WTC11 (cell line): ENCODE results near the gene NEK3. TPM values are rescaled to one million over a fixed set of nuclear protein-coding genes. Genes with fewer than 3 reads are reported as not detected.

Experiments used
- ATAC-seq: fragments of 200-7000 bp; cut with Tn5 transposase; 2 replicates; pipeline ENCODE4 v1.10.0; 2021; ENCODE audit warnings: mild to moderate bottlenecking, moderate library complexity
- CTCF ChIA-PET: fragments of 300-600 bp; sonication (Branson Sonifier 250); formaldehyde crosslinking; loops from one replicate; lab custom pipeline; 2021; ENCODE audit warnings: antibody characterized with exemption; lab: Charles Lee
- POLR2A ChIA-PET: fragments of 350-600 bp; sonication (Branson Sonifier 250); formaldehyde crosslinking; loops from one replicate; lab custom pipeline; 2021; ENCODE audit warnings: antibody characterized with exemption; lab: Charles Lee
- DNase-seq: peaks from one replicate; pipeline ENCODE4 v3.0.0; 2021; ENCODE audit warnings: low spot score
- H3K27ac Mint-ChIP-seq: 2 replicates; pipeline ENCODE4 v1.8.0; 2021; ENCODE audit warnings: mixed read lengths
- H3K27me3 Mint-ChIP-seq: 2 replicates; pipeline ENCODE4 v1.8.0; 2021; ENCODE audit warnings: low read depth, mild to moderate bottlenecking, moderate library complexity, mixed read lengths
- H3K36me3 Mint-ChIP-seq: 2 replicates; pipeline ENCODE4 v1.8.0; 2021; ENCODE audit warnings: mixed read lengths
- H3K4me1 Mint-ChIP-seq: 2 replicates; pipeline ENCODE4 v1.8.0; 2022; ENCODE audit warnings: mixed read lengths
- H3K4me3 Mint-ChIP-seq: 2 replicates; pipeline ENCODE4 v1.8.0; 2021; ENCODE audit warnings: mild to moderate bottlenecking, moderate library complexity, mixed read lengths
- H3K9me3 Mint-ChIP-seq: 2 replicates; pipeline ENCODE4 v1.8.0; 2021; ENCODE audit warnings: mixed read lengths
- AR ChIP-seq: fragments of 250-450 bp; sonication (Bioruptor Pico); IDR thresholded peaks from 2 replicates; pipeline ENCODE4 v1.9.0; 2021; ENCODE audit warnings: mild to moderate bottlenecking
- ATF3 ChIP-seq: sonication (generic); formaldehyde crosslinking; conservative IDR thresholded peaks from 2 replicates; pipeline ENCODE4 v1.8.1; 2022; ENCODE audit warnings: mild to moderate bottlenecking, missing genetic modification reagents
- E2F4 ChIP-seq: sonication (generic); formaldehyde crosslinking; IDR thresholded peaks from 2 replicates; pipeline ENCODE4 v1.8.1; 2022; ENCODE audit warnings: low read depth, mild to moderate bottlenecking, moderate library complexity, missing genetic modification reagents, borderline replicate concordance
- ETV6 ChIP-seq: sonication (generic); formaldehyde crosslinking; IDR thresholded peaks from 2 replicates; pipeline ENCODE4 v1.8.1; 2022; ENCODE audit warnings: mild to moderate bottlenecking, missing genetic modification reagents
- FOXK1 ChIP-seq: sonication (generic); formaldehyde crosslinking; IDR thresholded peaks from 2 replicates; pipeline ENCODE4 v1.8.0; 2022; ENCODE audit warnings: mild to moderate bottlenecking, moderate library complexity, missing genetic modification reagents
- FOXP1 ChIP-seq: sonication (generic); formaldehyde crosslinking; IDR thresholded peaks from 2 replicates; pipeline ENCODE4 v1.8.0; 2022; ENCODE audit warnings: missing genetic modification reagents, mild to moderate bottlenecking, moderate library complexity, borderline replicate concordance
- HMGA2 ChIP-seq: fragments of 250-450 bp; sonication (Bioruptor Pico); IDR thresholded peaks from 2 replicates; pipeline ENCODE4 v1.4.0; 2021; ENCODE audit warnings: mild to moderate bottlenecking, moderate library complexity
- IRF2 ChIP-seq: sonication (generic); formaldehyde crosslinking; IDR thresholded peaks from 2 replicates; pipeline ENCODE4 v1.8.0; 2022; ENCODE audit warnings: low read depth, missing genetic modification reagents, borderline replicate concordance
- KAT7 ChIP-seq: sonication (generic); formaldehyde crosslinking; IDR thresholded peaks from 2 replicates; pipeline ENCODE4 v1.8.1; 2023; ENCODE audit warnings: missing genetic modification reagents, mild to moderate bottlenecking, borderline replicate concordance
- MYBL2 ChIP-seq: sonication (generic); formaldehyde crosslinking; IDR thresholded peaks from 2 replicates; pipeline ENCODE4 v1.8.1; 2023; ENCODE audit warnings: mild to moderate bottlenecking, moderate library complexity, missing genetic modification reagents
- RELA ChIP-seq: sonication (generic); formaldehyde crosslinking; IDR thresholded peaks from 2 replicates; pipeline ENCODE4 v1.8.1; 2022; ENCODE audit warnings: missing genetic modification reagents, mild to moderate bottlenecking, borderline replicate concordance
- RORB ChIP-seq: fragments of 250-450 bp; sonication (Bioruptor Pico); IDR thresholded peaks from 2 replicates; pipeline ENCODE4 v1.9.0; 2021; ENCODE audit warnings: mild to moderate bottlenecking
- ZNF532 ChIP-seq: fragments of 250-450 bp; sonication (Bioruptor Pico); IDR thresholded peaks from 2 replicates; pipeline ENCODE4 v1.9.0; 2021; ENCODE audit warnings: mild to moderate bottlenecking, borderline replicate concordance
- total RNA-seq: library from RNA; stranded (reverse); gene quantifications from 3 replicates; pipeline ENCODE4 v1.2.3, GENCODE V29; 2021

The NEK3 gene
- total RNA-seq, 1 experiment from 2014 or later, result 33.3 TPM

GRCh38 chr13:52125547-52125946 lies 33.9 kb downstream of the NEK3 start (continued):
- TF ChIP-seq E2F4 (CRISPR knock-in tag), result no peak
- TF ChIP-seq ZNF532 (CRISPR knock-in tag), result no peak
- no peak for TF ChIP-seq IRF2 (CRISPR knock-in tag)
- TF ChIP-seq KAT7 (CRISPR knock-in tag), result no peak
- no peak for TF ChIP-seq HMGA2 (CRISPR knock-in tag)
- TF ChIP-seq ETV6 (CRISPR knock-in tag), result no peak
- TF ChIP-seq RELA (CRISPR knock-in tag), result no peak

GRCh38 chr13:52118595-52118994 lies 40.8 kb downstream of the NEK3 start:
- Mint-ChIP-seq H3K27me3 (no peaks in the 10 kb centered on the region; the same call in 1 of the 2 replicates), H3K9me3 (no peaks in the 10 kb centered on the region), H3K4me1 (peaks cover 2% of the 10 kb centered on the region; the same call in 1 of the 2 replicates), H3K27ac (no peak overlapping the region), H3K4me3 (no peak overlapping the region), H3K36me3 (no peaks in the 10 kb centered on the region)
- TF ChIP-seq MYBL2, result no peak
- TF ChIP-seq AR (CRISPR knock-in tag), result no peak
- no peak for TF ChIP-seq RORB
- no peak for TF ChIP-seq FOXK1 (CRISPR knock-in tag)
- ChIA-PET CTCF (interaction anchor here (0.8 to 1.7 kb wide), 2 partner anchors 10 to 92 kb away, joined by 3 to 6 read pairs; partner anchors contain the start of gene NEK5), POLR2A (interaction anchor here (0.6 kb wide), 1 partner anchor 283 kb away, joined by 4 read pairs; no protein-coding TSS in a partner anchor)
- DNase-seq (no peak), ATAC-seq (peak; percentile 48)

- no peak for DNase-seq
- Mint-ChIP-seq H3K27ac (no peak overlapping the region), H3K36me3 (no peaks in the 10 kb centered on the region), H3K9me3 (no peaks in the 10 kb centered on the region), H3K27me3 (no peaks in the 10 kb centered on the region; the same call in 1 of the 2 replicates), H3K4me3 (no peak overlapping the region), H3K4me1 (peaks cover 2% of the 10 kb centered on the region; the same call in 1 of the 2 replicates)
- no peak for TF ChIP-seq ATF3
- no peak for TF ChIP-seq FOXP1
- ChIA-PET POLR2A (no interaction called here), CTCF (interaction anchor here (1.7 kb wide), 1 partner anchor 10 kb away, joined by 6 read pairs; the partner anchor contains the start of gene NEK5)
- no peak for ATAC-seq
These were observed 41.3 kb downstream of the NEK3 start for GRCh38 chr13:52118095-52118494.
